Right lobe of liver (tissue), 6 donors: ENCODE data around the gene VILL. TPM values are rescaled to one million over a fixed set of nuclear protein-coding genes. Genes with fewer than 3 reads are reported as not detected.
"Not testable (repeated sequence)": the region's sequence is repeated elsewhere in the genome, so short reads cannot be mapped to it uniquely, and the experiment has no call there.

Experiments used
- ATAC-seq, 4 donors: fragments of 200-7000 bp; cut with Tn5 transposase; one replicate each; pipeline ENCODE4 v1.9.1; 2020; ENCODE audit warnings: mild to moderate bottlenecking in 4 of 4, moderate library complexity in 4 of 4
- DNase-seq, 3 donors: peaks; one replicate each; pipeline ENCODE4 v3.0.0-alpha.2; 2020
- H3K27ac ChIP-seq, 3 donors: fragments of 200-600 bp; one replicate each; pipeline ENCODE4 v1.8.0; 2022
- H3K27me3 ChIP-seq, 2 donors: fragments of 200-600 bp; one replicate each; pipeline ENCODE4 v1.8.0; 2022
- H3K36me3 ChIP-seq, 4 donors: fragments of 200-600 bp; sonication (generic) in 1 of 4; one replicate each; pipeline versions ENCODE4 v1.5.1 to v1.8.0; 2017 to 2022; ENCODE audit warnings: control low read depth in 1 of 4
- H3K4me1 ChIP-seq, 4 donors: fragments of 200-600 bp; sonication (generic) in 1 of 4; one replicate each; pipeline versions ENCODE4 v1.5.1 to v1.8.0; 2017 to 2022; ENCODE audit warnings: control low read depth in 1 of 4
- H3K4me3 ChIP-seq, 3 donors: fragments of 200-600 bp; one replicate each; pipeline ENCODE4 v1.8.0; 2022
- H3K9me3 ChIP-seq, 4 donors: fragments of 200-600 bp; sonication (generic) in 1 of 4; one replicate each; pipeline versions ENCODE4 v1.5.1 to v1.8.0; 2017 to 2022; ENCODE audit warnings: control low read depth in 1 of 4
- POLR2A ChIP-seq: fragments of 450-650 bp; IDR thresholded peaks from one replicate; pipeline ENCODE4 v1.6.1; 2017; ENCODE audit warnings: antibody characterized with exemption, mild to moderate bottlenecking
- WGBS: methylation state at CpG from one replicate; pipeline ENCODE4 v1.1.6; 2018; ENCODE audit warnings: low coverage, low lambda C conversion rate; ENCODE audit not compliant: insufficient coverage; ENCODE audit errors: missing lambda C conversion rate; 5-methylcytosine and 5-hydroxymethylcytosine counted together
- intact Hi-C, 2 donors: fragments of 100-400 bp; cut with DNase I; formaldehyde crosslinking; loops; one replicate each; pipeline versions ENCODE4 v1.11.2 to v1.14.1; 2022
- total RNA-seq, 6 experiments: library from RNA; depleted of rRNA in 2 of 6; stranded (reverse); fragments of >200 nt in 2 of 6; fragmentation: NEBNext Ultra II Directional in 3 of 6; extraction: Animal tissue kit (Norgen Biotek cat#: 25700) in 3 of 6; gene quantifications; one replicate each; pipeline versions ENCODE4 v1.1.0 to v1.2.4, GENCODE V29; 2016 to 2023
- TF ChIP-seq, protein P1 (sequence below), 4 donors: fragments of 200-600 bp in 3 of 4; fragments of 450-650 bp in 1 of 4; IDR thresholded peaks; one replicate each; pipeline versions ENCODE4 v1.5.1 to v1.8.0; 2016 to 2022; ENCODE audit warnings: antibody characterized with exemption in 4 of 4, mild to moderate bottlenecking in 2 of 4
- donor health status: DM: no; HTN: yes; CAD: no.
- donor health status: DM: no; HTN: no; CAD: no.
- donor health status: DM: no; HTN: no; CAD: no.
- donor health status: DM: no; HTN: yes; CAD: no.
- donor health status: DM: no; HTN: yes; CAD: no.

The VILL gene
- total RNA-seq, 6 experiments from 2014 or later: 0.25 to 1.5 (median 0.97) TPM

DNA sequence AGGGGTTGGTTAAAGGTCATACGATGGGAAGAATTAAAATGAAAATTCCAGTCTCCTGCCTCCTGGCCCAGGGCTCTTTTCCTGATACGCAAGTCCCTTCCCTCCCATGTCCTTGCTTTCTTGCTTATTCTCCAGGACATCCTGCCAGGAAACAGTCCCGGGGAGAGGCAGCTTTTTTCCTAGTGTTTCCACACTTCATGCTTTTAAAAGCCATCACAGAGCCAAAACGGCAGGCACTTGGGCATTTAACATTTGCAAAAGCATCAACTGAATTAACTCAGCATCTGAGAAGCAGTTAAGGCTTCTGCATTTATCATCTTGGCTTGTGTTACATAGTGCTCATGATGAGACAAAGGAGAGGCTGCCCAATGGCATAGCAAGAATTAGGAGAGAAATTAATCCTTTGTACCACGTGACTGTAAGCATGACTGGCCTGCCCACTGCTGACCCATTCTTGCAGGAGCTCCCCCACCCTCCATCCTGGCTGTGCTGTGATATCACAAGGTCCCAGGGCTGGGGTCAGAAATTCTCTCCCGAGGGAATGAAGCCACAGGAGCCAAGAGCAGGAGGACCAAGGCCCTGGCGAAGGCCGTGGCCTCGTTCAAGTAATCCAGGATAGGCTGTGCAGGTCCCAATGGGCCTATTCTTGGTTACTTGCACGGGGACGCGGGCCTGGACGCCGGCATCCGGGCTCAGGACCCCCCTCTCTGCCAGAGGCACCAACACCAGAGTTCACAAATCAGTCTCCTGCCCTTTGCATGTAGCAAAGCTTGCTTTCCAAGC is 21.6 kb upstream of the VILL start:
- DNase-seq: peak in 2 of 3 donors; percentile 45 to 46
- Histone ChIP-seq H3K27ac (no peak overlapping the region), H3K4me3 (no peak overlapping the region), H3K4me1 (peaks cover 0 to 32% (median 17%) of the 10 kb centered on the region in 4 donors), H3K36me3 (no peaks in the 10 kb centered on the region), H3K27me3 (no peaks in the 10 kb centered on the region), H3K9me3 (no peaks in the 10 kb centered on the region)
- TF ChIP-seq POLR2A: no peak
- TF ChIP-seq, protein P1, sequence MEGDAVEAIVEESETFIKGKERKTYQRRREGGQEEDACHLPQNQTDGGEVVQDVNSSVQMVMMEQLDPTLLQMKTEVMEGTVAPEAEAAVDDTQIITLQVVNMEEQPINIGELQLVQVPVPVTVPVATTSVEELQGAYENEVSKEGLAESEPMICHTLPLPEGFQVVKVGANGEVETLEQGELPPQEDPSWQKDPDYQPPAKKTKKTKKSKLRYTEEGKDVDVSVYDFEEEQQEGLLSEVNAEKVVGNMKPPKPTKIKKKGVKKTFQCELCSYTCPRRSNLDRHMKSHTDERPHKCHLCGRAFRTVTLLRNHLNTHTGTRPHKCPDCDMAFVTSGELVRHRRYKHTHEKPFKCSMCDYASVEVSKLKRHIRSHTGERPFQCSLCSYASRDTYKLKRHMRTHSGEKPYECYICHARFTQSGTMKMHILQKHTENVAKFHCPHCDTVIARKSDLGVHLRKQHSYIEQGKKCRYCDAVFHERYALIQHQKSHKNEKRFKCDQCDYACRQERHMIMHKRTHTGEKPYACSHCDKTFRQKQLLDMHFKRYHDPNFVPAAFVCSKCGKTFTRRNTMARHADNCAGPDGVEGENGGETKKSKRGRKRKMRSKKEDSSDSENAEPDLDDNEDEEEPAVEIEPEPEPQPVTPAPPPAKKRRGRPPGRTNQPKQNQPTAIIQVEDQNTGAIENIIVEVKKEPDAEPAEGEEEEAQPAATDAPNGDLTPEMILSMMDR (IDR thresholded peaks at IDR 0.05): no peak
- intact Hi-C loops: loop anchor here in 1 of 2 donors (5.0 kb wide), 1 partner anchor 112 kb away; no protein-coding TSS in a partner anchor
- no peak for ATAC-seq
- WGBS: 68% methylated on average over 7 of the region's 15 CpGs

DNA sequence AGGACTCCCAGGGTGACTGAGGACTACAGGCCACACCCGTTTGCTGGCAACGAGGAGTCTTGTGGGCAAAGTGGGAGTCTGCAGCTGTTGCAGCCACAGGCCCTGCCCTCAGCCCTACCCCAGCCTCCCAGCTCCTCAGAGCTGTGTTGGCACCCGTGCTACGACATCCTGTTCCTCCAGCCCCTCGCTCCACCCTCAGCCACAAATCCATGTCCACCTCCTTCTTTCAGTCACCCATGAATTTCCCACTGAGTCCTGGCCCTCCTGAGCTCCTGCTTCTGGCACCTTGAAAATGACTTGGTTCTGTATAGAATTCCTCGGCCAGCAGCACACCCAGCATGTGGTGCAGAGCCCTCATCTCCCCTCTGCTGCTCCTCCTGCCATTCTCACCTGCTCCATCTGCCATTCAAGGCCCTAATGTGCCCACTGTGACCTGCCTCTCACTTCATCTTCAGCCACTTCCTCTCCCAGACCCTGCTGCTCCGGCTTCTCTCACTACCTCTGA is 20.9 kb upstream of the VILL start:
- 63% methylated on average over 4 of the region's 7 CpGs for WGBS
- TF ChIP-seq, protein P1 (IDR thresholded peaks at IDR 0.05): no peak
- TF ChIP-seq POLR2A: no peak
- DNase-seq: peak in 1 of 3 donors; percentile 33
- intact Hi-C loops: loop anchor here (5.0 kb wide), 2 partner anchors 112 to 117 kb away; no protein-coding TSS in a partner anchor
- no peaks in the 10 kb centered on the region for H3K9me3 ChIP-seq
- no peaks in the 10 kb centered on the region for H3K27me3 ChIP-seq
- H3K4me1 ChIP-seq: peaks cover 0 to 31% (median 16%) of the 10 kb centered on the region in 4 donors
- no peak overlapping the region for H3K4me3 ChIP-seq
- no peak for ATAC-seq
- no peaks in the 10 kb centered on the region for H3K36me3 ChIP-seq
- H3K27ac ChIP-seq: no peak overlapping the region

DNA sequence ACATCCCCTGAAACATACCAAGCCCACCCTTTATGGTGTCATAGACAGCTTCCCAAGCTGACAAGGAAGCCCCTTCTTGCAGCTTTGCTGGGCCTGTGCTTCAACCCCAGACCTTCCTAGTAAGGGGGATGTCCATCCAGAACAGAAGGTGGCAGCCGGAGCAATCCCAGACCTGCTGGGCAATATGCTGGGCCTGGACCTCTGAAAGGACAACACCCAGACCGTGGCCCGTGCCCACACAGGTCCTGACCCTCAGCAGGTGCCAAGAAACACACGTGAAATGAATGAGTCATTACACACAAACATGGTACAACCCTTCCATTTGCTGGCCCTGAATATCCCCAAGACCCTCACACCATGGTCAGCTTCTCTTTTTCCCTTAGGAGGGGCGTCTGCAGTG is 19.8 kb upstream of the VILL start:
- no peak overlapping the region for H3K27ac ChIP-seq
- H3K27me3 ChIP-seq: no peaks in the 10 kb centered on the region
- H3K4me3 ChIP-seq: no peak overlapping the region
- ATAC-seq (peak; percentile 12 to 49 (median 40)), DNase-seq (peak; percentile 38 to 52 (median 51))
- H3K9me3 ChIP-seq: no peaks in the 10 kb centered on the region
- H3K4me1 ChIP-seq: peaks cover 0 to 20% (median 8%) of the 10 kb centered on the region in 4 donors
- TF ChIP-seq POLR2A: no peak
- TF ChIP-seq, protein P1 (IDR thresholded peaks at IDR 0.05): no peak
- H3K36me3 ChIP-seq: peaks cover 0 to 2% (median 1%) of the 10 kb centered on the region in 4 donors
- 18% methylated on average over 3 of the region's 5 CpGs for WGBS
- intact Hi-C loops: loop anchor here in 1 of 2 donors (5.0 kb wide), 1 partner anchor 119 kb away; no protein-coding TSS in a partner anchor

- intact Hi-C loops: loop anchor here in 1 of 2 donors (5.0 kb wide), 1 partner anchor 119 kb away; no protein-coding TSS in a partner anchor
- H3K9me3 ChIP-seq: no peaks in the 10 kb centered on the region
- peaks cover 0 to 14% (median 5%) of the 10 kb centered on the region in 4 donors for H3K4me1 ChIP-seq
- TF ChIP-seq POLR2A: no peak
- TF ChIP-seq, protein P1 (IDR thresholded peaks at IDR 0.05): no peak
- DNase-seq (no peak), ATAC-seq (no peak)
- H3K36me3 ChIP-seq: peaks cover 0 to 9% (median 3%) of the 10 kb centered on the region in 4 donors
- H3K27me3 ChIP-seq: no peaks in the 10 kb centered on the region
- no peak overlapping the region for H3K4me3 ChIP-seq
- no peak overlapping the region for H3K27ac ChIP-seq
Observed at GRCh38 chr3:37971467-37971866, 19.1 kb upstream of the VILL start.

DNA sequence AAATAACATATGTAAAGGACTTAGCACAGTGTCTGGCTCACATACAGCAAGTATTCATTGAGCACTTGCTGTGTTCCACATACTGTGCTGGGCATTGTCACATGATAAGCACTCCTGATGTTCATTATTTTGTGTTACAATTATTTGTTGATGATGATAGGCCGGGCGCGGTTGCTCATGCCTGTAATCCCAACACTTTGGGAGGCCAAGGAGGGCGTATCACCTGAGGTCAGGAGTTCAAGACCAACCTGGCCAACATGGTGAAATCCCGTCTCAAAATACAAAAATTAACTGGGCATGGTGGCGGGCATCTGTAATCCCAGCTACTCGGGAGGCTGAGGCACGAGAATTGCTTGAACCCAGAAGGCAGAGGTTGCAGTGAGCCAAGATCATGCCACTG is 18.5 kb upstream of the VILL start:
- H3K27me3 ChIP-seq, ATAC-seq, H3K27ac ChIP-seq, H3K9me3 ChIP-seq, H3K4me3 ChIP-seq, H3K4me1 ChIP-seq: not testable (repeated sequence)
- H3K36me3 ChIP-seq: peaks cover 0 to 10% (median 3%) of the 10 kb centered on the region in 4 donors
- intact Hi-C loops: loop anchor here in 1 of 2 donors (5.0 kb wide), 1 partner anchor 120 kb away; no protein-coding TSS in a partner anchor
- peak in 1 of 3 donors; percentile 17 for DNase-seq
- WGBS: 83% methylated on average over 5 of the region's 8 CpGs
